Left renal pelvis (tissue), 4 donors: ENCODE measurements around the gene AKAP13. TPM values are rescaled to one million over a fixed set of nuclear protein-coding genes. Genes with fewer than 3 reads are reported as not detected.
"Not testable (repeated sequence)": the region's sequence is repeated elsewhere in the genome, so short reads cannot be mapped to it uniquely, and the experiment has no call there.

Experiments used
- DNase-seq, 4 donors: peaks; one replicate each; pipeline ENCODE4 v3.0.0-alpha.2; 2013; ENCODE audit warnings: low read depth in 4 of 4, low spot score in 3 of 4
- polyA plus RNA-seq, 4 donors: library from polyadenylated mRNA; unstranded; fragments of 120-200 nt; gene quantifications; one replicate each; pipeline ENCODE4 v1.2.1, GENCODE V29; 2013; ENCODE audit not compliant: insufficient read length in 4 of 4

AKAP13 gene
- polyA plus RNA-seq, 4 donors = 82.3 to 93.2 (median 87.8) TPM

- no peak for DNase-seq
Observed at GRCh38 chr15:85556618-85556895, 176.2 kb downstream of the AKAP13 start.

DNA sequence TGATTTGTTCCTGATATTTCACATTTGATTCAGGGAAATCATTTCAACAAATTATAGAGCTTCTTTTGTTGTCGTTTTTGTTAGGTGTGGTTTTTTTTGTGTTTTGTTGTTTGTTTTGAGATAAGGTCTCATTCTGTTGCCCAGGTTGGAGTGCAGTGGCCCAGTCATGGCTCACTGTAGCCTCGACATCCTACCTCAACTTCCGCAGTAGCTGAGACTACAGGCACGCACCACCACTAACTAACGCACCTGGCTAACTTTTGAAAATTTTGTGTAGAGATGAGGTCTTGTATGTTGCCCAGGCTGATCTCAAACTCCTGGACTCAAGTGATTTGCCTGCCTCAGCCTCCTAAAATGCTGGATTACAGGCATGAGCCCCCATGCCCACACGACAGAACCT, 177.0 kb downstream of the AKAP13 start:
- DNase-seq = no peak

DNA sequence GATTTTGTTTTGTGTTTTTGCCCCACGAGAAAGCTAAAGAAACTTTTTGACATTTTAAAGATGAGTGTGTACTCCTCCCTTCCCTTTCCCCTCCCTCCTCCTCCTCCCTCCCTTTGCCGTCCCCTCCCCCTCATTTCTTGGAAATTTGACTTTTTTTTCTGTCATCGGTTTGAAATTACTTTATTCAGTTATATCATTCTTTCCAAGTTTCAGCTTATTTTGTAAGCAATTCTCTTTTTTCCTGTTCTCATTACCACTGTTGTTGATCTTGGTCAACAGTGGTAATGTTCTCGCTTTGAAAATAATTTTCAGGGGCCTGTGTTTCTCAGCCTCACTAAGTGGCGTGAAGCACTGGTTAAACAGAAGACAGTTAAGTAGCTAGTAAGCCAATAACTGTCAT, 178.4 kb downstream of the AKAP13 start:
- no peak for DNase-seq

DNA sequence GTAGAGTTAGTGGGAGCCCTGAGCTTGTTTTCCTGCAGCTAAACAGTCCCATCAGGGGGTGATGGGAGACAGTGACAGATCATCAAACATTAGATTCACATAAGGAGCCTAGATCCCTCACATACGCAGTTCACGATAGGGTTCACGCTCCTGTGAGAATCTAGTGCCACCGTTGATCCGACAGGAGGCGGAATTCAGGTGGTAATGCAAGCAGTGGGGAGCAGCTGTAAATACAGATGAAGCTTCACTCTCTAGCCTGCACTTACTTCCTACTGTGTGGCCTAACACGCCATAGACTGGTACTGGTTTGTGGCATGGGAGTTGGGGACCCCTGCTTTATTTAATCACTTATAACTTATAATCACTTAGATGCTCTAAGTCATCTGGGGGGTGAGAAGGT, 179.1 kb downstream of the AKAP13 start:
- no peak for DNase-seq

- no peak for DNase-seq
Observed at GRCh38 chr15:85562824-85563223, 182.4 kb downstream of the AKAP13 start.

DNA sequence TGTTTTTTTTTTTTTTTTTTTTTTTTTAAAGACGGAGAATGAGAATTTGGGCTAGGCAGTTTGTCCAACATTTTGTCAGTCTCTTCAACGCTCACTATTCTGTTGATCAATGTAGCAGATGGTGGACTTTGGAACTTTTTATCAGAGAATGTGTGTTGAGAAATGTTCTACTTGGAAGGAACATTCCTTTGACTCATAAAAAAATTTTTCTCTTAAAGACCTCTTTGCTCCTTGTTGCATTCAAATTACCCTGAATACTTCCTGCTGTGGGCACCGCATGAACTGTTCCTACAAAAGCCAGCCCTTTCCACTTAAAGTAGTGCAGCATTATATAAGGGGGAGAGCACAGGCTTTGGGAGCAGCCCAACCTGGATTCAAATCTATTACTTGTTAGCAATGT, 182.9 kb downstream of the AKAP13 start:
- no peak for DNase-seq

GRCh38 chr15:85563731-85564130, 183.3 kb downstream of the AKAP13 start:
- no peak for DNase-seq

DNA sequence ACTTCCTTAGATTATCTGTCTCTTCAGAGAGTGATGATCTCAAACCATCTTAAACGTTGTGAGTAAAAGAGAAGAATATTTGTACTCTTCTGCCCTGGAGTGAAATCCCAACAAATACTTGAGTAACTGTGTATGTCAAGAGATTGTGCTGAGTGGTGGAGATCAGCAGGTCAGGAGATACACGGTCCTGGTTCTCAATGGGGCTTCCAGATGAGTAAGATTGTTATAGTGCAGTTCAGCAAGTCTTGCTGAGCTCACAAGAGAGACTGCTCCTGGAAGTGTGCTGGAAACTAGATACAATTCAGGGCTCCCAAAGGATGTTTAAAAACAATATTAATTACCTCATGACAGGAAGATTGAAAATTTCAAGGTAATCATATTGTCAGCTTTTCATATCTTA, 184.3 kb downstream of the AKAP13 start:
- DNase-seq = no peak

DNA sequence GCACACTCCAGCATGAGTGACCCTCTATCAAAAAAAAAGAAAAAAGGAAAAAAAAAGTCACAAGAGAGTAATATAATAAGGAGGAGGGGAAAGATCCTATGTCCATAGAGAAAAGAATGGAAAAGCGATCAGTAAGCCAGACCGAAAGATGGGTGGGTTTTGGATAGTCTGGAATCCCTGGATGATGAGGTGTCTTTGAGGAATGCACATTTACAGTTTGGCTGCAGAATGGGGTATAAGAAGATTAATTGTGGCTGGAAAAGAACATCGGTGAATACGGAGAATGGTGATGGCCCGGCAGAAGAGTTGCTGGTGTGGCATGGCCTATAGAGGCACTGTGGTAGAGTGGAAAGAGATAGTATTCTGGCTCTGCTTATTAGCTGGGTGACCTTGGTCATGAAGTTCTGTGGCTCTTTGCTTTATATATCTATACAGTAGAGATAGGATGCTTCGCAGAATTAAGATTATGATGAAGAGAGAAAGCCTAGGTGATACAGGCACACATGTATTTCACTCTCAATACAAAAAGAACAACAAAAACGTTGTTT, 187.9 kb downstream of the AKAP13 start:
- DNase-seq = no peak

- DNase-seq = no peak
Observed at GRCh38 chr15:85570336-85570735, 189.9 kb downstream of the AKAP13 start.

DNA sequence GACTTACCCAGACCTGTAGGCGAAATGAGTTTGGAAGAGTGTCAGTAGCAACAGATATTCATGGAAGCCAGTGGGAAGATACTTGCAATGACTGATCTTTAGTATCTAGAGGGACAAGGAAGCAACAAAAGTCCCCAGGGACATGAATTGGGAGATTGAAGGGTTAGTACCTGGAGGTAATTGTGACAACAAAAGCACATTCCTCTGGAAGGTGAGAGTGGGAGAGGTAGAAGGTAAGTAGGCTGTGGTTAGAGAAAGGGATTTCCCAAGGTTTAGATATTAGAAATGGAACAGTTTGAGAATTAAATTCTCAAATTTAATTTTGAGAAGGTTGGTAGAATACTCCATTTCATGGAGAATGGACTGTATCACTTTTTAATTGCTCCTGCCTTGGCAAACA, 191.4 kb downstream of the AKAP13 start:
- DNase-seq = no peak

- DNase-seq = no peak
Observed at GRCh38 chr15:85576392-85576791, 196.0 kb downstream of the AKAP13 start.

DNA sequence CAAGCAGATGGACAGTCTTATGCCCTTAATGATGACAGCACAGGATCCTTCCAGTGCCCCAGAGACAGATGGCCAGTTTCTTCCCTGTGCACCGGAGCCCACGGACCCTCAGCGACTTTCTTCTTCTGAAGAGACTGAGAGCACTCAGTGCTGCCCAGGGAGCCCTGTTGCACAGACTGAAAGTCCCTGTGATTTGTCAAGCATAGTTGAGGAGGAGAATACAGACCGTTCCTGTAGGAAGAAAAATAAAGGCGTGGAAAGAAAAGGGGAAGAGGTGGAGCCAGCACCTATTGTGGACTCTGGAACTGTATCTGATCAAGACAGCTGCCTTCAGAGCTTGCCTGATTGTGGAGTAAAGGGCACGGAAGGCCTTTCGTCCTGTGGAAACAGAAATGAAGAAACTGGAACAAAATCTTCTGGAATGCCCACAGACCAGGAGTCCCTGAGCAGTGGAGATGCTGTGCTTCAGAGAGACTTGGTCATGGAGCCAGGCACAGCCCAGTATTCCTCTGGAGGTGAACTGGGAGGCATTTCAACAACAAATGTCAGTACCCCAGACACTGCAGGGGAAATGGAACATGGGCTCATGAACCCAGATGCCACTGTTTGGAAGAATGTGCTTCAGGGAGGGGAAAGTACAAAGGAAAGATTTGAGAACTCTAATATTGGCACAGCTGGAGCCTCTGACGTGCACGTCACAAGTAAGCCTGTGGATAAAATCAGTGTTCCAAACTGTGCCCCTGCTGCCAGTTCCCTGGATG, 198.7 kb downstream of the AKAP13 start:
- no peak for DNase-seq

- DNase-seq = no peak
Observed at GRCh38 chr15:85579957-85580694, 199.7 kb downstream of the AKAP13 start.

DNA sequence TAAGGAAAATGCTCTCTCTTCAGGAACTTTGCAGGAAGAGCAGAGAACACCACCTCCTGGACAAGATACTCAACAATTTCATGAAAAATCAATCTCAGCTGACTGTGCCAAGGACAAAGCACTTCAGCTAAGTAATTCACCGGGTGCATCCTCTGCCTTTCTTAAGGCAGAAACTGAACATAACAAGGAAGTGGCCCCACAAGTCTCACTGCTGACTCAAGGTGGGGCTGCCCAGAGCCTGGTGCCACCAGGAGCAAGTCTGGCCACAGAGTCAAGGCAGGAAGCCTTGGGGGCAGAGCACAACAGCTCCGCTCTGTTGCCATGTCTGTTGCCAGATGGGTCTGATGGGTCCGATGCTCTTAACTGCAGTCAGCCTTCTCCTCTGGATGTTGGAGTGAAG, 200.5 kb downstream of the AKAP13 start:
- DNase-seq = no peak

GRCh38 chr15:85581495-85581894, 201.1 kb downstream of the AKAP13 start:
- DNase-seq = no peak

DNA sequence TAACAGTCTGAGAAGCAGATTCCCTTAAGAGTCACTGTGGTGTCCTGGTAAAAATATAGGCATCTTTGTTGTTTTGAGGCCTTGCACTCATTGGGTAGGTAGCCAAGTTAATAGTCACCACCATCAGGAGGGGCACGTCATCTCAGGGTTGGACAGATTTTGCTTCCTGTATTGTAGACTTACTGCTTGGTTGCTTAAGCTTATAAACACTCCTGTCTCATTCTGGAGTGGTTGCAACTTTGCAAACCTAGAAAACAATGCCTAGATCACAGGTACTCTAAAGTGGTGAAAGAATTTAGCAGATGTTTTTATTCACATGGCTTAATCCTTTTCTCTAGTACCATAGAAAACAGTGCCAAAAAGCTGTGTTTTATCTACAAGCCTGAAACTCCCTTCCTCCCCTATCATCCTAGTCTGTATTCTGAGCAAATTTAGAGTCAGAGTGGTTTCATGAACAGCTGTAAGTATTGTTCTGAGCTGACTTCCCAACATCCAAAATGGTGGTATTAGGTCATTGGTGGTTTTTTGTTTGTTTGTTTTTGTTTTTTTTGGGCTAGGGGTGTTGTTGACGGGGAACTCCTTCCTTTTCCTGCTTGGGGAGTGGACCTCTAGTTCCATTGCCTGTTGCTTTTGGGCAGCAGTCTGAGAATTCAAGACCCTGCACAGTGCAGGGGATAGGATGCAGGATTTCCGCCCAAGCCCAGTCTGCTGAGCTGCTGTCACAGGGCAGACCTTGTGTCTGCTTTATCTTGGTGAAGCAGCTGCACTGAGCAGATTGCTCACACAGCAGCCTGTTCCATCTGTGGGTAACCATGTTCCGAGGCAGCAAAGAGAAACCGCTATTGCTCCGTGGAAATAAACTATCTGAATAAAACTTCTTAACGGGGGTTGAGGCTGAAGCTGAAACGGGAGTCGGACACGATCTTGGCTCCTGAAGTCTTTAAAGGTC, 202.0 kb downstream of the AKAP13 start:
- DNase-seq = peak in 3 of 4 donors; percentile 36 to 50 (median 50)

DNA sequence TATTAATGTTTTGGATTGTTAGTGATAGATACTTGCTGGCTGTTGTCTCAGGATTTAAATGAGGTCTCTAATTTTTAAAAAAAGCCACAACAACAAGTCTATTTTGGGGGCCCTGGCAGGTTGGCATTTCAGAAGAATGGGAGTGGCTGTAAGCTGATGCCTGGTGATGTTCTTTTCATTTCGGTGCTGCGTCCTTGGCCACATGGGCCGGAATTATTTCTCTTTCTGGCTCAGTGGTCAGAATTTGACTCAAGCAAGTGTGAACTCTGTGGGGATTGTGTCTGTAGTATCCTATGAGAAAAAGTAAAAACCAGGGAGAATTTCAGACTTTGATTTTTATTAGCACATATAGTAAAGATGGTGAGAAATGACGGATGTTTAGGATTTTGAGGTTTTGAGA, 203.0 kb downstream of the AKAP13 start:
- no peak for DNase-seq

DNA sequence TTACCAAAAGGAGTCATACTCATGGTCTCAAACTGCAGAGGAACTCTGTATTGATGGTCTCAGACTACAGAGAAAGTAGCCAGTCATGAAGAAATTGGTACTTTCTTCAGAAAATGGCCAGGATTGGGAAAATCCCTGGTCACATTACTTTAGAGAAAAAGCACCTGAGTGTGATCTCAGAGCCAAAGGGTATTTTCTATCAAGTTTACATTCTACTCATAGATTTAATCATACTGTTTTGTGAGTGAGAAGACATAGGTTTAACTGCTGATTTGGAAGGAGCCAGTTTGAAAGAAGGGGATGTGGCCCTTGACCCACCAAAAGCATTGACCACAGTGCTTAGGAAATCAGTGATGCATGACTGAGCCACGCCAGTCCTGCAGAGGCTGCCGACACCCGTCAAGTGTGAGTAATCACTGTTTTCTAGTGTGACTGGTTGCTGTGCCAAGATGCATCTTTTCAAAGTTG, 203.6 kb downstream of the AKAP13 start:
- no peak for DNase-seq

- no peak for DNase-seq
Observed at GRCh38 chr15:85584872-85585271, 204.5 kb downstream of the AKAP13 start.

DNA sequence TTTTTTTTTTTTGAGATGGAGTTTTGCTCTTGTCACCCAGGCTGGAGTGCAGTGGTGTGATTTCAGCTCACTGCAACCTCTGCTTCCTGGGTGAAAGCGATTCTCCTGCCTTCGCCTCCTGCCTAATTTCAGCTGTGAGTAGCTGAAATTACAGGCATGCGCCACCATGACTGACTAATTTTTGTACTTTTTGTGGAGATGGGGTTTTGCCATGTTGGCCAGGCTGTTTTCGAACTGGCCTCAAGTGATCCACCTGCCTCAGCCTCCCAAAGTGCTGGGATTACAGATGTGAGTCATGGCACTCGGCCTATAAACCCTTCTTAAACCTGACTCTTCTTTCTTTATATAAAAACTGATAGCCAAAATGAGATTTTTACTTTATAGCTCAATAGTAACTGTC, 205.8 kb downstream of the AKAP13 start:
- DNase-seq = not testable (repeated sequence)
